Breast epithelium (tissue), 4 donors: ENCODE data around the gene SPZ1. TPM values are rescaled to one million over a fixed set of nuclear protein-coding genes. Genes with fewer than 3 reads are reported as not detected.

Experiments used
- DNase-seq, 2 donors: peaks; one replicate each; pipeline ENCODE4 v3.0.0-alpha.2; 2019; ENCODE audit warnings: low spot score in 2 of 2
- H3K27ac ChIP-seq, 2 donors: fragments of 200-600 bp; sonication (generic) in 1 of 2; one replicate each; pipeline ENCODE4 v1.5.1; 2016 to 2019; ENCODE audit warnings: mild to moderate bottlenecking in 1 of 2
- H3K27me3 ChIP-seq, 2 donors: fragments of 200-600 bp; sonication (generic) in 1 of 2; one replicate each; pipeline versions ENCODE4 v1.5.1 to v1.6.0; 2017 to 2019; ENCODE audit warnings: control low read depth in 1 of 2, mild to moderate bottlenecking in 1 of 2
- H3K36me3 ChIP-seq: fragments of 200-600 bp; one replicate; pipeline ENCODE4 v1.5.1; 2019
- H3K4me1 ChIP-seq, 2 donors: fragments of 200-600 bp; sonication (generic); one replicate each; pipeline ENCODE4 v1.5.1; 2016 to 2019; ENCODE audit warnings: control low read depth in 1 of 2
- H3K4me3 ChIP-seq, 3 donors: fragments of 200-600 bp; sonication (generic); 1 replicate in 2 of 3; 2 replicates in 1 of 3; pipeline ENCODE4 v1.5.1; 2016 to 2019; ENCODE audit warnings: mild to moderate bottlenecking in 3 of 3, moderate library complexity in 2 of 3
- H3K9me3 ChIP-seq, 2 donors: fragments of 200-600 bp; sonication (generic) in 1 of 2; one replicate each; pipeline ENCODE4 v1.5.1; 2016 to 2019; ENCODE audit warnings: control low read depth in 1 of 2
- POLR2A ChIP-seq: fragments of 450-650 bp; IDR thresholded peaks from one replicate; pipeline ENCODE4 v1.6.1; 2016; ENCODE audit warnings: antibody characterized with exemption, mild to moderate bottlenecking, moderate library complexity
- POLR2AphosphoS5 ChIP-seq, 3 donors: sonication (generic); formaldehyde crosslinking; IDR thresholded peaks; one replicate each; pipeline ENCODE4 v1.6.1; 2017; ENCODE audit warnings: antibody characterized with exemption in 3 of 3
- intact Hi-C: fragments of 100-400 bp; cut with DNase I; formaldehyde crosslinking; loops from one replicate; pipeline ENCODE4 v1.15.1; 2023; ENCODE audit warnings: low total_unique reads
- total RNA-seq, 3 donors: library from RNA; depleted of rRNA; stranded (reverse); fragments of >200 nt; gene quantifications; one replicate each; pipeline ENCODE4 v1.1.0, GENCODE V29; 2016
- TF ChIP-seq, protein P1 (sequence below), 3 donors: fragments of 450-650 bp; IDR thresholded peaks; one replicate each; pipeline ENCODE4 v1.5.1; 2016 to 2017; ENCODE audit warnings: antibody characterized with exemption in 3 of 3, mild to moderate bottlenecking in 3 of 3, moderate library complexity in 3 of 3

Gene SPZ1
- total RNA-seq, 3 donors from 2014 or later = not detected

DNA sequence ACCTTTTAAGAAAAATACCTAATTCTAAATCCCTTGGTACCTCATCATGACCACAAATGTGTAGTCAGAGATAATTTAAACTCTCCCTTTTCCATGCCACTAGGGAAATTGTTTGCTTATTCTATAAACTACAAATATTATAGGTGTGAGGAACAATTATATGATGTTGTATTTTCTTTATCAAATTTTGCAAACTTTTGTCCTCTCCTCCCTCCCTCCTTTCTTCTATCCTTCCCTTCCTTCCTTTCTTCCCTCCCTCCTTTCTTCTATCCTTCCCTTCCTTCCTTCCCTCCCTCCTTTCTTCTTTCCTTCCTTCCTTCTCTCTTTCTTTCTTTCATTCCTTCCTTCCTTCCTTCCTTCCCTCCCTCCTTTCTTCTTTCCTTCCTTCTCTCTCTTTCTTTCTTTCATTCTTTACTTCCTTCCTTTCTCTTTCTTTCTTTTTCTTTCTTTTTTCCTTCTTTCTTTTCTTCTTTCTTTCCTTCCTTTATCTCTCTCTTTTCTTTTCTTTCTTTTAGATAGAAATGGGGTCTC, 41.2 kb downstream of the SPZ1 start:
- intact Hi-C loops = no loop called here
- no peaks in the 10 kb centered on the region for H3K9me3 ChIP-seq
- TF ChIP-seq, protein P1, sequence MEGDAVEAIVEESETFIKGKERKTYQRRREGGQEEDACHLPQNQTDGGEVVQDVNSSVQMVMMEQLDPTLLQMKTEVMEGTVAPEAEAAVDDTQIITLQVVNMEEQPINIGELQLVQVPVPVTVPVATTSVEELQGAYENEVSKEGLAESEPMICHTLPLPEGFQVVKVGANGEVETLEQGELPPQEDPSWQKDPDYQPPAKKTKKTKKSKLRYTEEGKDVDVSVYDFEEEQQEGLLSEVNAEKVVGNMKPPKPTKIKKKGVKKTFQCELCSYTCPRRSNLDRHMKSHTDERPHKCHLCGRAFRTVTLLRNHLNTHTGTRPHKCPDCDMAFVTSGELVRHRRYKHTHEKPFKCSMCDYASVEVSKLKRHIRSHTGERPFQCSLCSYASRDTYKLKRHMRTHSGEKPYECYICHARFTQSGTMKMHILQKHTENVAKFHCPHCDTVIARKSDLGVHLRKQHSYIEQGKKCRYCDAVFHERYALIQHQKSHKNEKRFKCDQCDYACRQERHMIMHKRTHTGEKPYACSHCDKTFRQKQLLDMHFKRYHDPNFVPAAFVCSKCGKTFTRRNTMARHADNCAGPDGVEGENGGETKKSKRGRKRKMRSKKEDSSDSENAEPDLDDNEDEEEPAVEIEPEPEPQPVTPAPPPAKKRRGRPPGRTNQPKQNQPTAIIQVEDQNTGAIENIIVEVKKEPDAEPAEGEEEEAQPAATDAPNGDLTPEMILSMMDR (IDR thresholded peaks at IDR 0.05) = no peak
- TF ChIP-seq POLR2AphosphoS5 (IDR thresholded peaks at IDR 0.05) (no peak), POLR2A (no peak)
- no peak overlapping the region for H3K4me3 ChIP-seq
- no peaks in the 10 kb centered on the region for H3K4me1 ChIP-seq
- no peaks in the 10 kb centered on the region for H3K36me3 ChIP-seq
- no peak overlapping the region for H3K27ac ChIP-seq
- H3K27me3 ChIP-seq = no peaks in the 10 kb centered on the region
- DNase-seq = no peak

DNA sequence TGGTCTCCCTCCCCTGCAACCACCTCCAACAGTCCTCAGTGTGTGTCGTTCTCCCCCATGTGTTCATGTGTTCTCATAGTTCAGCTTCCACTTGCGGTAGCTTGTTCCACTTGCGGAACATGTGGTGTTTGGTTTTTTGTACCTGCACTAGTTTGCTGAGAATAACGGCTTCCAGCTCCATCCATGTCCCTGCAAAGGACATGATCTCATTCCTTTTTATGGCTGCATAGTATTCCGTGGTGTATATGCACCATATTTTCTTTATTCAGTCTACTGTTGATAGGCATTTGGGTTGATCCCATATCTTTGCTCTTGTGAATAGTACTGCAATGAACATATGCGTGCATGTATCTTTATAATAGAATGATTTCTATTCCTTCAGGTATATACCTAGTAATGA, 45.1 kb downstream of the SPZ1 start:
- no peak overlapping the region for H3K4me3 ChIP-seq
- H3K4me1 ChIP-seq = no peaks in the 10 kb centered on the region
- no peaks in the 10 kb centered on the region for H3K9me3 ChIP-seq
- H3K27me3 ChIP-seq = no peaks in the 10 kb centered on the region
- intact Hi-C loops = no loop called here
- H3K27ac ChIP-seq = no peak overlapping the region
- DNase-seq = no peak
- H3K36me3 ChIP-seq = no peaks in the 10 kb centered on the region
- TF ChIP-seq POLR2AphosphoS5 (IDR thresholded peaks at IDR 0.05) (no peak), POLR2A (no peak)
- TF ChIP-seq, protein P1 (IDR thresholded peaks at IDR 0.05) = no peak

DNA sequence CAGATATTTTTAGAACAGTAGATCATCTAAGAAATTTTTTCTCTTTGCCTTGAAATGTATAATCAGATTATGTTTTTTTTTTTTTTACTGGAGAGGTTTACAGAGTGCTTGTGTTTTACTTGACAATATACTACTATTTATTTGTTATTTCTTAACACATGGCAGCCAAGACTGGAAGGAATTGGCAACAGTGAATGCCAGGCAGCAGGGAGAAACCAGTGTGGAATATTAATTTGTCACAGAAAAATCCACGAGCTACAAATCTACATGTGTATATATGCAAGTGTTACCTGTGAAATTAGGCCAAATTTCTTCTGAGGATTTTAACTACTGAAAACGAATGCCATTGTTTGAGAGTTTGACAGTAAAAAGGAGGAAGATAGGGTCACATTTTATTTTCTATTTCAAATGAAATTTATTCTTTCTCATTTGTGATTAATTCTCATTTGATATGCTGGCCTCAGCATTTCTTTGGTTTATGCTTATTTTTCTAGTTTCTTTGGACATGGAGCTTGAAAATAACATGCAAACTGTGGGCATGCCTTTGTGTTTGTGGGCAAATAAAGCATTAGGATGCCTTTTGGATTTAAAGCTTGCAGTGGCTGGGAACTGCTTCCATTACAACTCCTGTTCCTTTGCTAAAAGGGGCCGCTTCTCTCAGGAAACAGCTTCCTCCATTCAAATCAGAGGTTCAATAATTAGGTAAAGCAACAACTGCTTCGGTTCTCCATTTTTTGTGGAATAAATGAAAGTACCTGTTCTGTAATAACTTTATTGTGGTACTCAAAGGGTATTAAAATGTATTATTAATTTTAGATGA, 49.1 kb downstream of the SPZ1 start:
- H3K4me1 ChIP-seq = no peaks in the 10 kb centered on the region
- intact Hi-C loops = no loop called here
- H3K4me3 ChIP-seq = no peak overlapping the region

DNA sequence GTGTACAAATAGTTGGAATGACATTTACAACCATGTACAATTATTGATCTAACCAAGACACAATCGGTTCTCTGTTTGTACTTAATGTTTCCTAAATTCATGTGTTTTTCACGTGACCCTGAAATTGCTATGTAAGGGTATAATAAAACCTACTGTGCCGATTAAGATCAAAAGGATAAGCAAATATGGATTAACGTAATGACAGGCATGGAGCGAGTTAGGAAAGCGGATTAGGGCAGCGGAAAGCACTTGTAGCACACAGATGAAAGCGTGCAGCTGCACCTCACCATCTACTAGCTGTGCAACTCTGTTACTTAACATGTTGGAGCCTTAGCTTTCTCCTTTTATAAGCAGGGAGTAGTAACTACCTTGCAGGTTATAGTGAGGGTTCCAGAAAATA, 49.7 kb downstream of the SPZ1 start:
- DNase-seq = no peak
- H3K9me3 ChIP-seq = no peaks in the 10 kb centered on the region
- no peaks in the 10 kb centered on the region for H3K4me1 ChIP-seq
- H3K4me3 ChIP-seq = no peak overlapping the region
- H3K27me3 ChIP-seq = no peaks in the 10 kb centered on the region
- H3K36me3 ChIP-seq = no peaks in the 10 kb centered on the region
- intact Hi-C loops = no loop called here
- TF ChIP-seq, protein P1 (IDR thresholded peaks at IDR 0.05) = no peak
- no peak for TF ChIP-seq POLR2AphosphoS5 (IDR thresholded peaks at IDR 0.05)
- no peak for TF ChIP-seq POLR2A
- no peak overlapping the region for H3K27ac ChIP-seq

More for the DNA sequence above, 49.1 kb downstream of the SPZ1 start:
- no peak for DNase-seq
- Histone ChIP-seq H3K36me3 (no peaks in the 10 kb centered on the region), H3K27me3 (no peaks in the 10 kb centered on the region), H3K9me3 (no peaks in the 10 kb centered on the region), H3K27ac (no peak overlapping the region)
- TF ChIP-seq, protein P1 (IDR thresholded peaks at IDR 0.05) = no peak

DNA sequence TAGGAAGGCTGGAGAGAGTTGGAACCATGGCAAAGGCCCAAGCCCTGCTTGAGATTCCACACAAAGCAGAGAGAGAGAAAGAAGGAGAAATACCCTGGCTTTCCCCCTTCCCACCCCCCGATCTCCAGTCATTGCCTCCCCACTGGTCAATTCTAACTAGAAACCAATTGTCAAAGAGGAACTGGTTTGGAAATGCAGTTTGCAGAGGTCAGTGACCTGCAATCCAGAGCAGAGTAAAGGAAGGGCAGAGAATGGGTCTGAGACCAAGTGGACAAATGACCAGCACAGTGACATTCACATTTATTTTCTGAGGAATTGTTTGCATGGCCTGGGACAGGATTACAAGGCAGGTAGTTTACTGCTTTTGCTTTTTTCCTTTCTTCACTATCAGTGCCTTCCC, 50.6 kb downstream of the SPZ1 start:
- H3K9me3 ChIP-seq = no peaks in the 10 kb centered on the region
- TF ChIP-seq POLR2A (no peak), POLR2AphosphoS5 (IDR thresholded peaks at IDR 0.05) (no peak)
- TF ChIP-seq, protein P1 (IDR thresholded peaks at IDR 0.05) = no peak
- DNase-seq = no peak
- no peak overlapping the region for H3K4me3 ChIP-seq
- H3K27me3 ChIP-seq = no peaks in the 10 kb centered on the region
- intact Hi-C loops = no loop called here
- H3K4me1 ChIP-seq = no peaks in the 10 kb centered on the region
- H3K36me3 ChIP-seq = no peaks in the 10 kb centered on the region
- no peak overlapping the region for H3K27ac ChIP-seq
